NT2/D1 (cell line): ENCODE measurements around the gene TTLL5.

Source experiments
- SUZ12 ChIP-seq: IDR thresholded peaks from 2 replicates; pipeline ENCODE4 v1.6.1; 2011; ENCODE audit not compliant: insufficient read length, insufficient read depth; ENCODE audit errors: extremely low read depth
- YY1 ChIP-seq: IDR thresholded peaks from 2 replicates; pipeline ENCODE4 v1.6.1; 2011; ENCODE audit not compliant: insufficient read length, insufficient read depth
- ZNF274 ChIP-seq: IDR thresholded peaks from 2 replicates; pipeline ENCODE4 v1.6.1; 2011; ENCODE audit warnings: mild to moderate bottlenecking, low read depth, low read length

DNA sequence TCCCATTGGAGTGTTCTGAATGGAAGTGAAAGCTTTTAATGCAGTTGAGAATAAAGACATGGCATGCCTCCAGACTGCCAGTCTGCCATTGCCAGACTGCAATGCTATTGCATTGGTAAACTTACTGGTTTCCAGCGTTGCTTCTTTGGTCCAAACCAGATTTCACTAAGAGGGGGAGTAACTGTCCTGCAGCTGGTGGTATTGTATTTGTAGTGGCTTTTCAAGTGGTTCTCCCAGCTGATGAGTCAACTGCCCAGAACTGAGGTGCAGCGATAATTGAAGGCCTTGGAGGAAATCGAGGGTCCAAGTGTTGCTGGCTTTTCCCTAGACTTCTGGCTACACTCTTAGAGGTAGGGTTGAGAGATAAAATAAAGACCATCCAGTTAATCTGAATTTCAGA lies 32.2 kb upstream of the TTLL5 start:
- TF ChIP-seq YY1, result no peak
- TF ChIP-seq SUZ12, result no peak
- TF ChIP-seq ZNF274, result no peak
